Measurements from ENCODE around the gene STXBP6.

The STXBP6 gene

GRCh38 chr14:24815543-24815942 lies 234.4 kb downstream of the STXBP6 start (continued):
- no peak for TF ChIP-seq ZNF610 (tag by site-specific recombination; IDR thresholded peaks at IDR 0.05; ENCODE audit: borderline replicate concordance)
- no peak for TF ChIP-seq ZNF274 (IDR thresholded peaks at IDR 0.05; ENCODE audit: low read length)
- no peak for TF ChIP-seq ZNF274 (tag by site-specific recombination; IDR thresholded peaks at IDR 0.05; ENCODE audit: borderline replicate concordance)
- no peak for TF ChIP-seq FEZF1 (tag by site-specific recombination; IDR thresholded peaks at IDR 0.05)
- TF ChIP-seq ZNF335 (tag by site-specific recombination; conservative IDR thresholded peaks at IDR 0.05), result no peak
- no peak for TF ChIP-seq TSHZ1 (tag by site-specific recombination; IDR thresholded peaks at IDR 0.05; ENCODE audit: borderline replicate concordance)

- no peaks in the 10 kb centered on the region for H3K9me3 ChIP-seq (ENCODE audit: control insufficient read depth, insufficient read depth, low read depth, low read length)
- CTCF ChIA-PET, result interaction anchor here (0.6 to 1.6 kb wide), 4 partner anchors 9 to 317 kb away, joined by 3 to 9 read pairs (median 4); no protein-coding TSS in a partner anchor
- TF ChIP-seq ZNF624 (tag by site-specific recombination; IDR thresholded peaks at IDR 0.05) (no peak), ZNF791 (tag by site-specific recombination; IDR thresholded peaks at IDR 0.05) (no peak), HOXD13 (CRISPR knock-in tag; IDR thresholded peaks at IDR 0.05; ENCODE audit: borderline replicate concordance) (no peak), OVOL3 (tag by site-specific recombination; IDR thresholded peaks at IDR 0.05) (no peak), ZSCAN4 (tag by site-specific recombination; IDR thresholded peaks at IDR 0.05) (no peak), ZNF548 (tag by site-specific recombination; IDR thresholded peaks at IDR 0.05) (no peak), ZNF223 (tag by site-specific recombination; IDR thresholded peaks at IDR 0.05) (no peak), ZNF19 (tag by site-specific recombination; IDR thresholded peaks at IDR 0.05; ENCODE audit: low read depth) (no peak), ZNF510 (tag by site-specific recombination; IDR thresholded peaks at IDR 0.05; ENCODE audit: insufficient replicate concordance) (no peak)
These were observed 235.0 kb downstream of the STXBP6 start for GRCh38 chr14:24814944-24815343.

GRCh38 chr14:24814346-24814745 lies 235.6 kb downstream of the STXBP6 start:
- Histone ChIP-seq H3K36me3 (ENCODE audit: control insufficient read depth in 2 of 2, insufficient read depth in 1 of 2, low read length in 2 of 2) (no peaks in the 10 kb centered on the region), H3K4me3 (ENCODE audit: low read depth, low read length) (no peak overlapping the region), H3K27ac (ENCODE audit: extremely low read depth, low read depth, low read length) (no peak overlapping the region), H3K4me1 (ENCODE audit: control insufficient read depth, insufficient read depth, low read length) (peaks cover 16% of the 10 kb centered on the region), H3K9me3 (ENCODE audit: control insufficient read depth, insufficient read depth, low read depth, low read length) (no peaks in the 10 kb centered on the region)
- no peak for TF ChIP-seq ZNF155 (tag by site-specific recombination; IDR thresholded peaks at IDR 0.05)
- ChIA-PET CTCF (interaction anchor here (0.6 to 1.6 kb wide), 3 partner anchors 9 to 169 kb away, joined by 3 to 9 read pairs (median 3); no protein-coding TSS in a partner anchor), POLR2A (no interaction called here)

More at GRCh38 chr14:24814944-24815343, 235.0 kb downstream of the STXBP6 start:
- POLR2A ChIA-PET, result no interaction called here
- no peaks in the 10 kb centered on the region for H3K36me3 ChIP-seq (ENCODE audit: control insufficient read depth in 2 of 2, insufficient read depth in 1 of 2, low read length in 2 of 2)
- H3K4me1 ChIP-seq (ENCODE audit: control insufficient read depth, insufficient read depth, low read length), result peaks cover 16% of the 10 kb centered on the region
- H3K4me3 ChIP-seq (ENCODE audit: low read depth, low read length), result no peak overlapping the region
- no peak overlapping the region for H3K27ac ChIP-seq (ENCODE audit: extremely low read depth, low read depth, low read length)

- no peak for TF ChIP-seq ZNF521 (tag by site-specific recombination; IDR thresholded peaks at IDR 0.05)
- TF ChIP-seq ZNF133 (tag by site-specific recombination; IDR thresholded peaks at IDR 0.05), result no peak
- TF ChIP-seq ZNF140 (tag by site-specific recombination; IDR thresholded peaks at IDR 0.05), result no peak
- no peak for TF ChIP-seq ZNF623 (tag by site-specific recombination; IDR thresholded peaks at IDR 0.05)
- no peak for TF ChIP-seq ZNF629 (tag by site-specific recombination; IDR thresholded peaks at IDR 0.05)
- no peak for TF ChIP-seq ZNF510 (tag by site-specific recombination; IDR thresholded peaks at IDR 0.05; ENCODE audit: insufficient replicate concordance)
- TF ChIP-seq ZIC2 (tag by site-specific recombination; IDR thresholded peaks at IDR 0.05), result no peak
- TF ChIP-seq ZNF560 (tag by site-specific recombination; IDR thresholded peaks at IDR 0.05; ENCODE audit: borderline replicate concordance), result no peak
- TF ChIP-seq ZNF830 (tag by site-specific recombination; IDR thresholded peaks at IDR 0.05; ENCODE audit: low read depth), result no peak
- no peak for TF ChIP-seq ZNF37A (tag by site-specific recombination; IDR thresholded peaks at IDR 0.05)
- no peak for TF ChIP-seq ZFP3 (tag by site-specific recombination; IDR thresholded peaks at IDR 0.05; ENCODE audit: low read depth)
- no peaks in the 10 kb centered on the region for H3K36me3 ChIP-seq (ENCODE audit: control insufficient read depth in 2 of 2, insufficient read depth in 1 of 2, low read length in 2 of 2)
- CTCF ChIA-PET, result interaction anchor here (0.6 to 1.6 kb wide), 3 partner anchors 8 to 169 kb away, joined by 3 to 9 read pairs (median 3); no protein-coding TSS in a partner anchor
- no peaks in the 10 kb centered on the region for H3K9me3 ChIP-seq (ENCODE audit: control insufficient read depth, insufficient read depth, low read depth, low read length)
- H3K27ac ChIP-seq (ENCODE audit: extremely low read depth, low read depth, low read length), result no peak overlapping the region
- POLR2A ChIA-PET, result no interaction called here
- peaks cover 16% of the 10 kb centered on the region for H3K4me1 ChIP-seq (ENCODE audit: control insufficient read depth, insufficient read depth, low read length)
- H3K4me3 ChIP-seq (ENCODE audit: low read depth, low read length), result no peak overlapping the region
These were observed 236.1 kb downstream of the STXBP6 start for GRCh38 chr14:24813819-24814259.

Data from HEK293 (cell line).